ENCODE data around the gene B3GNT4.
"Not testable (repeated sequence)": the region's sequence is repeated elsewhere in the genome, so short reads cannot be mapped to it uniquely, and the experiment has no call there.

Gene B3GNT4

DNA sequence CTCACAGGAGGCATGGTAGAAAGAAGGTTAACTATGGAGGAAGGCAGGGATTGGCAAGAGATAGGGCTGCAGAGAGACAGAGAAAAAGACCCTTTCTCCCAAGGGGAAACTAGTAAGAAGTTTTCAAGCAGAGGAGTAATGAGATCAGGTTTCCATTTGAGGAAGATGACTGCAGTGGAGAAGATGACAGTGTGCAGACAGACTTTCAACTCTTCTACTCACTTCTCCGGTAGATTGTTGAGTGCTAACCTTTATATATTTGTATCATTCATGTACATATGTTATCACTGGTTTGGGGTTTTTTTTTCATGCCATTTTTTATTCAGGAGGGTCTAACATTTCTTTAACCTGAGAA is 5.9 kb upstream of the B3GNT4 start:
- no peak for DNase-seq (ENCODE audit: low read depth)
- TF ChIP-seq, protein P1, sequence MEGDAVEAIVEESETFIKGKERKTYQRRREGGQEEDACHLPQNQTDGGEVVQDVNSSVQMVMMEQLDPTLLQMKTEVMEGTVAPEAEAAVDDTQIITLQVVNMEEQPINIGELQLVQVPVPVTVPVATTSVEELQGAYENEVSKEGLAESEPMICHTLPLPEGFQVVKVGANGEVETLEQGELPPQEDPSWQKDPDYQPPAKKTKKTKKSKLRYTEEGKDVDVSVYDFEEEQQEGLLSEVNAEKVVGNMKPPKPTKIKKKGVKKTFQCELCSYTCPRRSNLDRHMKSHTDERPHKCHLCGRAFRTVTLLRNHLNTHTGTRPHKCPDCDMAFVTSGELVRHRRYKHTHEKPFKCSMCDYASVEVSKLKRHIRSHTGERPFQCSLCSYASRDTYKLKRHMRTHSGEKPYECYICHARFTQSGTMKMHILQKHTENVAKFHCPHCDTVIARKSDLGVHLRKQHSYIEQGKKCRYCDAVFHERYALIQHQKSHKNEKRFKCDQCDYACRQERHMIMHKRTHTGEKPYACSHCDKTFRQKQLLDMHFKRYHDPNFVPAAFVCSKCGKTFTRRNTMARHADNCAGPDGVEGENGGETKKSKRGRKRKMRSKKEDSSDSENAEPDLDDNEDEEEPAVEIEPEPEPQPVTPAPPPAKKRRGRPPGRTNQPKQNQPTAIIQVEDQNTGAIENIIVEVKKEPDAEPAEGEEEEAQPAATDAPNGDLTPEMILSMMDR (IDR thresholded peaks at IDR 0.05; ENCODE audit: low read length, missing control alignments), result no peak
- H3K4me3 ChIP-seq (replicated peaks; ENCODE audit: low read depth, low read length), result no peak overlapping the region

DNA sequence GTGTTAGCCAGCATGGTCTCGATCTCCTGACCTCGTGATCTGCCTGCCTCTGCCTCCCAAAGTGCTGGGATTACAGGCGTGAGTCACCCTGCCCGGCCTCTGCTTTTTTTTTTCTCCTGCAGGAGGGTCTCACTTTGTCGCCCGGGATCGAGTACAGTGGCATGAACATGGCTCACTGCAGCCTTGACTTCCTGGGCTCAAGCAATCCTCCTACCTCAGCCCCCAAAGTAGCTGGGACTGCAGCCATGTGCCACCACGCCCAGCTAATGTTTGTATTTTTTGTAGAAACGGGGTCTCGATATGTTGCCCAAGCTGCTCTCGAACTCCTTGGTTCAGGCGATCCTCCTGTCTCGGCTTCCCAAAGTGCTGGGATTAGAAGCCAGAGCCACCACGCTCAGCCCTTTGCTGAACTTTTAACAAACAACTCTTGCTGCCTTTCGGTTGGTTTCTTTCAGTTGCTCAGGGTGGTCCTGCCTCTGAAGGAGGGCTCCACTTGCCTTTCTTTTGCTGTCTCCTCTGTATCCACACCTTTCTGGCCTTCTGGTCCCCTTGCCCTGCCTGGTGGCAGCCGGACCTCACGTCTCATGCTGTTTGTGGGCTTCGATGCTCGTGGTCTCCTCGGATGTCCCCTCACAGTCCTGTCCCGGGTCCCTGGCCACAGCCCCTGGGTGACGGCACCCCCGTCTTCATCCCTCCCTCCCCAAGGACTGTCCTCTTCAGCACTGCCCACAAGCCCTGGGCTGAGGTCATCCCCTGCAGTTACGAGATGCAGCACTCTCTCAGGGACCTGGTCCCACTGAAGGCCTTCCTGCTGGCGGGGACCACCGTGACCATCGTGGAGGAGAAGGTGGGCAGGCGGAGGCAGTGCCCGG is 3.8 kb upstream of the B3GNT4 start:
- no peak for DNase-seq (ENCODE audit: low read depth)
- no peak overlapping the region for H3K4me3 ChIP-seq (replicated peaks; ENCODE audit: low read depth, low read length)
- TF ChIP-seq, protein P1 (IDR thresholded peaks at IDR 0.05; ENCODE audit: low read length, missing control alignments), result no peak

DNA sequence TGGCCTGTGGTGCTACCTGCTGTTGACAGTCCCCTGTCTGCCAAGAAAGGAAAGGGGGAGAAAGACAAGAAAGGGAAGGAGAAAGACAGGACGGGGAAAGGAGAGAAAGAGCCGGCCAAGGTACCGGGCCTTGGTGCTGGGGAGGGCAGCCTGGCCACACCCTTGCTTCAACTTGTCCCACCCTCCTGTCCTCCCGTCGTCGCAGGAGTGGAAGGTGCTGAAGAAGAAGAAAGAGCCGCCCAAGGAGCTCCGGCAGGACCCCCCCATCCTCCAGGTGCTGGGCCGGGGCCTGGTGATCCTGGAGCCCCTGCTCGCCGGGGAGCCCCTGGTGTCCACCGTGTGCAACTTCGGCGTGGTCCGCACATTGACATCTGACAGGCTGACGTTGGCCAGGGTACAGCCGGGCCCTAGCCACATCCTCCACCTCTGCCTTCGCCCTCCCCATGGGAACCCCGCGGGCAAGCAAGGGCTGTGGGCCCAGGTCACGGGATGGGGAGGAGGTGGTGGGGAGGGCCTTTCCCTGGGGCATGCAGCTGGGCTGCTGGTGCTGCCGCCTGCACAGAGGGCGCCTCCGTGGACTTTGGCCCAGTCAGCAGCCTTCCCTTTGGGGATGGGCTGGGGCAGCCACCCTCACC is 2.9 kb upstream of the B3GNT4 start:
- DNase-seq (ENCODE audit: low read depth), result no peak
- TF ChIP-seq, protein P1 (IDR thresholded peaks at IDR 0.05; ENCODE audit: low read length, missing control alignments), result no peak
- H3K4me3 ChIP-seq (replicated peaks; ENCODE audit: low read depth, low read length), result no peak overlapping the region

DNA sequence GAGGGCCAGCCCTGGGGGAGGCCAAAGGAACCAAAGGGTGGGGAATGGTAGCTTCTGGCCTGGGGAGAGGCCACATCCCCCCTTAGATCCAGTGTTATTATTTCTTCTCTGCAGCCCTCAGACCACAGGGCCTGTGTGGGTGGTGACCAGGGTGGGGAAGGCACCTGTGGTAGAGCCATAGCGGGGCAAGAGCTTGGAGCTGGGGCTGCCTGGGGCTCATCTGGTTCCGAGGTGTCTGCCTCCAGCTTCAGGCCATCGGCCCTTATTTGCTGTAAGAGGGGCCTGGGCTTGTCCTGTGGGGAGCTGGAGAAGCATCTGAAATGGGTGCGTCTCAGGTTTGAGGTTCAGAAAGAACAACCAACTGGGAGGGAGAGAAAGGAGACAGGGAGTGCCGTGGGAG is 2.1 kb upstream of the B3GNT4 start:
- TF ChIP-seq, protein P1 (IDR thresholded peaks at IDR 0.05; ENCODE audit: low read length, missing control alignments), result no peak
- DNase-seq (ENCODE audit: low read depth), result no peak
- no peak overlapping the region for H3K4me3 ChIP-seq (replicated peaks; ENCODE audit: low read depth, low read length)

DNA sequence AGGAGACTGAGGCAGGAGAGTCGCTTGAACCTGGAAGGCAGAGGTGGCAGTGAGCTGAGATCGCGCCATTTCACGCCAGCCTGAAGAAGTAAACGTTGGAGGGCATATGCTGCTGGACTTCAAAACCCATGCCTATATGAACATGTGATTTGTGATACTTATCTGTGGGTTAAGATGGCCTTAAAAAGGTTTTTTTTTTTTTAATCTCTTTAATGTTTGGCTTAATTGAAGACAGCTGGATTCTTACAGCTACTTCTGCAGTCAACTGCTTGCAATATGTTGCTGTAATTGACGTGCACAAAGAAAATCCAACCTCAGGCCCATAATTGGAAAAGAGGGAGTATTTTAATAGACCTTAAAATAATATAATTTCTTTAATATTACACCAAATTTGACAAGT is 1.5 kb upstream of the B3GNT4 start:
- DNase-seq (ENCODE audit: low read depth), result no peak
- TF ChIP-seq, protein P1 (IDR thresholded peaks at IDR 0.05; ENCODE audit: low read length, missing control alignments), result no peak
- H3K4me3 ChIP-seq (replicated peaks; ENCODE audit: low read depth, low read length), result no peak overlapping the region

DNA sequence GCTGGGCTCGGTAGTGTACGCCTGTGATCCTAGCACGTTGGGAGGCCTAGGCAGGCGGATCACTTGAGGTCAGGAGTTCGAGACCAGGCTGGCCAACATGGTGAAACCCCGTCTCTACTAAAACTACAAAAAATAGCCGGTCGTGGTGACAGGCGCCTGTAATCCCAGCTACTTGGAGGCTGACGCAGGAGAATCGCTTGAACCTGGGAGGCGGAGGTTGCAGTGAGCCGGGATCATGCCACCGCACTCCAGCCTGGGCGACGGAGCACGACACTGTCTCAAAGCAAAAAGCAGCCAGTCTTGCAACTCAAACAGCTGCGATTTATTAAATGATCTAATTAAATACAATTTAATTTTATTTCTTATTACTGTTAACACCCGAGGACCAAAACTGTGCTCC is 698 bp upstream of the B3GNT4 start:
- H3K4me3 ChIP-seq (replicated peaks; ENCODE audit: low read depth, low read length), result peak overlapping the region; percentile 56
- DNase-seq (ENCODE audit: low read depth), result not testable (repeated sequence)

DNA sequence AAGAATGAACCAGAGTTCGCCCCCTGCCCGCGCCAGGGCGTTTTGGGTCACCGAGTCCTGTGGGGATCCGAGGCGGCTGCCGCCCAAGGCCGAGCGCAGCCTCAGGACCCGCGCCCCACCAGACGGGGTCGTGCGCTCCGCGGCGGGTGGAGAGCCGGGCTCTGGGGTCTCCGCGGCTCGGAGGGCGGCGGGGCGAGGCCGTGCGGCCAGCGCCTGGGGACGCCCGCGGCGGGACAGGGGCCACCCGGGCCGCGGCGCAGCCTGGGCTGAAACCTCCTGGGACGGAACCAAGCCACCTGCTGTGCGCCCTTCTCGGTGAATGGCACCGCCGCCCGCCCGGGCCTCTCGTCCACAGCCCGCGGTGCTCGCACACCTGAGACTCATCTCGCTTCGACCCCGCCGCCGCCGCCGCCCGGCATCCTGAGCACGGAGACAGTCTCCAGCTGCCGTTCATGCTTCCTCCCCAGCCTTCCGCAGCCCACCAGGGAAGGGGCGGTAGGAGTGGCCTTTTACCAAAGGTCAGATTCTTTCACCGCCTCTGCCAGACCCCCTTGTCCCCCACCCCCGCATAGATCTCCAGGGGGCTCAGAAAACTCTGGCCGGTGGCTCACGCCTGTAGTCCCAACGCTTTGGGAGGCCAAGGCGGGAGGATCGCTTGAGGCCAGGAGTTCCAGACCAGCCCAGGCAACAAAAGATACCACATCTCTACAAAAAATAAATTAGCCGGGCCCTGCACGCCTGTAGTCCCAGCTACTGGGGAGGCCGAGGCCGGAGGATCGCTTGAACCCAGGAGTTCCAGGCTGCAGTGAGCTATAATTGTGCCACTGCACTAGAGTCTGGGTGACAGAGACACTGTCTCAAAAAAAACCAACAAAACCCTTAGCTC is 901 bp downstream of the B3GNT4 start:
- TF ChIP-seq, protein P1 (IDR thresholded peaks at IDR 0.05; ENCODE audit: low read length, missing control alignments), result no peak
- peak overlapping the region; percentile 56 for H3K4me3 ChIP-seq (replicated peaks; ENCODE audit: low read depth, low read length)
- DNase-seq (ENCODE audit: low read depth), result no peak

Data from fibroblast of pulmonary artery (primary cell).